HG02763 (cell line): Measurements from ENCODE around the gene ZNF423.
"Not testable (repeated sequence)": the region's sequence is repeated elsewhere in the genome, so short reads cannot be mapped to it uniquely, and the experiment has no call there.

ENCODE experiments used
- ATAC-seq: cut with Tn5 transposase; IDR thresholded peaks from one replicate; pipeline ENCODE4 v1.9.1; 2021; ENCODE audit warnings: mild to moderate bottlenecking, moderate library complexity; ENCODE audit not compliant: unreplicated experiment

The ZNF423 gene

DNA sequence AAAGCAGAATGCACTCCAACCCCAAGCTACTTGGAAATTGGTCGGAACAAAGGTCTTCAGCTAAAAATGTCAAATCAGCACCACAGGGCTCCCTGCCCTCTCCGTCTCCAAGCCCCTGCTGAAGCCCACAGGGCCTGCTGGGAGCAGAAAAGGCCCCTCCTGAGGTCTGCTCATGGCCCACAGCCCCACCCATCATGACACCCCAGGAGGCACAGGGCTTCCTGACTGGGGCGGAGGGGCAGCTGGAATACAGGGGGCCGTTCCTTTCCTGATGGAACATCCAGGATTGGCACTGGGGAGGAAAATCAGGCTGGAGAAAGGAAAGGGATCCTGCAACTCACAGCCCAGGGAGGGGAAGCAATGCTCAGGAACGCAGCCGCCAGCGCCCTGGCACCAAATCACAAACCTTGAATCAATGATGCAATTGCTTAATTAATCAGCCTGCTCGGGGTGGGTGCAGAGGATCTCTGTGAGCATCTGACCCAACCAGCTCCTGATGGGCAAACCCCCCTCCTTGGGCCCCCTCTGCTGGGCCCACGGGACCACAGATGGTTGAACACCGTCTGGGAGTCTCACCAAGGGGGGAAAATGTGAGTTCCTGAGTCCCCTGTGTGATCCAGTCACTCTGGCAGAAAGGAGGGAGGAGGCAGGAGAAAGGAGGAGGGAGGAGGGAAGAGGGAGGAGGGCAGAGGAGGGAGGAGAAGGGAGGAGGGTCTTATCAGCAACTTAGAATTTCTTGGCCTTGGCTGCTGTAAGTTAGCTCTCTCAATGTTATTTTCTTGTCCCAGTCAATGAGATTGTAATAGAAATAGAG lies 155.5 kb downstream of the ZNF423 start:
- ATAC-seq, result no peak

DNA sequence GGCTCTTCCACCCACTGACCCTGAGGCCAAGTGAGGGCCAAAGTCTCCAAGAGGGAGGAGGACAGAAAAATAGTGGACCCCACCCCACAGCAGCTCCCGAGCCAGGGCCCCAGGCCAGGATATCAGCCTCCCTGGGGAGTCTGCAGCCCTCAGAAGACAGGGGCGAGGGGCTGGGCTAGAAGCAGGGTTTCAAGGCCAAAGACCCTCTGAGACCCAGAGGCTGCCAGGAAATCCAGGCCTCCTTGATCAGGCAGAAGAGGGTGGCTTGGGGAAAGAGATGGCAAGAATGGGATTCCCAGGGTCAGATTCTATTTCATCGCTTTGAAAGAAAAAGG lies 156.1 kb downstream of the ZNF423 start:
- no peak for ATAC-seq

DNA sequence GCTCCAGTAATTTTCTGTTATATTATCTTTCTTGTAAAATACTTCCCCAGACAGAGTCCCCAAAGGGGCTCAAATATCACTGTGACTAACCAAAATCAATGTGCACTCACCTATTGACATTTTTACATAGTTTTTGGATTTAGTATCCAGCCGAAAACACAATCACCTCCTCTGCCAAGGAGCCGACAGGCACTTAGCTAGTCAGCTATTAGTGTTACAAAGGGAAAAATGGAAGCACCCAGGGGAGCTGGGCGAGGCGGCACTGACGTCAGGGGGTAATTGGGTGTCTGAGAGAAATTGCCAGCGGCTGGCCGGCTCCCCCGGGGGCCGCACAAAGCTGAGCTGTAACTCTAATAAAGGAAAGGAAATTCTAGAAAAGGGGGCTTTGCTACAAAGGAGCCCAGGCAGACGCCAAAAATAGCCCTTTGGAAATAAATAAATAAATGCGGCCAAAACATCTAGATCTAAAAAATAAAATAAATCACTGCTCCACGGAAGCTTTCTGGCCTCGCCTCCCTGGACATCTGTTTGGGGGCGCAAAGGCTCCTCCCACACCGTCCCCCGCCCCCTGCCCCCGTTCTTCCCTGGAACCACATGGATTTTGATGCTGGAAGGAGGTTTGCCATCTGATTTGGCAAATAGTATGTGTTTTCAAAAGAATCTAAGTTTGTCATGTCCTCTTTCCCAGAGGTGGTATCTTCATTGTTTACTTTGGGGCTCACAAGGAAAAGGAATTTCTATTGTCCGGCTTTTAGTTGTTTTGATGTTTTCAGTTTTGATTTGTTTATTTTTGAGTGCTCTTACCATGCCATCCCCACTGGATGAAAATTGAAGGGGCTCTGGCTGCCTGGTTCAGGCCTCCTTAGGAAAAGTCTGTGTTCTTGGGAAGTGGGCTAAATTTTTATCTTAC lies 156.7 kb downstream of the ZNF423 start:
- no peak for ATAC-seq

DNA sequence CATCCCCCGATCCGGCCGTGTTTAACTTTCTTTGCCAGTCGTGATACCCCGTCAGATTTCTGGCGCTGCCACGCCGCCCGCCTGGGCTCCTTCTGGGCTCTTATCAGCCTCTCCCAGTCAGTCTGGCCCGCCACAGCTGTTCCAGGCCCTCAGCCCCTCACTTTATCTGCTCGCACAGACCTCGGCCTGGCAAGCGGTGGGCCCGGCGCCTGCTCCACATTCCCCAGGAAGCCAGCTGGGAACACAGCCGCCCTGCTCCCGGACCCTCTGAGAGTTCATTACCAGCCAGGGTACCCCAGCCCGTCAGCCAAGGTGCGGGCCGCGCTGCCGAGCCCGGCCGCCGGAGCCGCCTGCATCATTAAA lies 157.5 kb downstream of the ZNF423 start:
- no peak for ATAC-seq

DNA sequence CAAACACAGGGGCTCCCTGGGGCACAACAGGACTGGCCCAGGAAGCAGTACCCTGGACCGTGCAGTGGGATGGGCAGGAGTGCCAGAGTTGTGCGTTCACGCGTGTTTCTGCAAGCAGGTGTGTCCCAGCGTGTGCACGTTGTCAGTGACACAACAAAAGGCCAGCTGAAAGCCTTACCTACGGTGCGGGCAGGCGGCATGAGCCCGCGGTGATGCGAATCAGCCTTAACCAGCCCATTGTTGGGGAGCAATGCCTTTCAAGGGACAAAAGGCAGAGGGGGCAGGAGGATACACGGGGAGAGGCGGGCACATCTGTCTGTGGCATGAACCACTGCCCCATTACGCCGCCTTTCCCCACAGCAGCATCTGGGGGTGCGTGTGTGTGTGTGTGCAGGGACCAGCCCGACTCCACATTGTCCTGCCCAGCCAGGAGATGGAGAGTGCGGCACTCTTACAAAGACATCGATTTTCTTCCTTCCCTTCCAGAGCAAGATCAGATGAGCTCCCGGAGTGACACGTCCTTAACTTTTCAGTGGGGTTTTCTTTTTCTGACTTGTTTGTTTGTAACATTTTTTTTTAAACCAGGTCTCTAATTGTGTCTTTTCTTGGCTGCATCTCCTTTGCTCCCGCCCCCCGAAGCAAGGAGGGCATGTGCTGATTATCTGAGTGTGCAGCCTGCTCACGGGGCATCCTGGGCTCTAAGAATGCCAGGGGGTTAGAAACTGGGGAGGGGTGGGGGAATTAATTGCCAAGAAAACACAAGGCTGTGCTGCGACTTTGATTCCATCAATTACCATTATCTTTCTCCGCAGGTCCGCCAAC lies 158.1 kb downstream of the ZNF423 start:
- no peak for ATAC-seq

DNA sequence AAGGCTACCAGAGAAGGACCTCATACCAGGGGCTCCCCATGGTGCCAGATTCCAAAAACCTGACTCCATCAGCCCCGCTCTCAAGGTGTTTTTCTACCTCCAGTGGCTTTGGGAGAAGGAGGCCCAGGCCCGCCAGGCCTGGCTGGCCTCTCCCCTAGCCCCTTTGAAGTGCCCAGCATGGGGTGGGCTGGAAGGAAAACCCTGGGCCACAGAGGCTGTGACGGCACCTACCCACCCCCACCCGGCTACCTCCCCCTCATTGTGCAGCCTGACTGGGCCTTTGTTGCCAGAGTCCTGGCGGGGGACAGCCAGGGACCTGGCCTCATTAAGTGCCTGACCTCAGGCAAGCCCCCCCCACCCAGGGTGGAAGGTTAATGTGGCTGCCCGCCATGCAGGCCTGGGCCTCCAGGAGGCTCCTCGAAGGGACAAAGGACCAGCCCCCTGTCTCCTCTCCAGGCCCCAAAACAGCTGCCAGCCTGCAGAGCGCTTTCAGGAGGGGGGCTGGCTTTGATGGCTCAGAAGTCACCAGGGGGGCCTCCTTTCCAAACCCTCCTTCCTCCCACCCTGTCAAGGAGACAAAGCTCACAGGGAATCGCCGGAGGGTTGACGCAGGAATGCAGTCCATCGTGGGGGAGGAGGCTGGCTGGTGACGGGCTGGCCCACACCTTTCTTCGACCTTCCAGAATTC lies 159.4 kb downstream of the ZNF423 start:
- ATAC-seq, result no peak

DNA sequence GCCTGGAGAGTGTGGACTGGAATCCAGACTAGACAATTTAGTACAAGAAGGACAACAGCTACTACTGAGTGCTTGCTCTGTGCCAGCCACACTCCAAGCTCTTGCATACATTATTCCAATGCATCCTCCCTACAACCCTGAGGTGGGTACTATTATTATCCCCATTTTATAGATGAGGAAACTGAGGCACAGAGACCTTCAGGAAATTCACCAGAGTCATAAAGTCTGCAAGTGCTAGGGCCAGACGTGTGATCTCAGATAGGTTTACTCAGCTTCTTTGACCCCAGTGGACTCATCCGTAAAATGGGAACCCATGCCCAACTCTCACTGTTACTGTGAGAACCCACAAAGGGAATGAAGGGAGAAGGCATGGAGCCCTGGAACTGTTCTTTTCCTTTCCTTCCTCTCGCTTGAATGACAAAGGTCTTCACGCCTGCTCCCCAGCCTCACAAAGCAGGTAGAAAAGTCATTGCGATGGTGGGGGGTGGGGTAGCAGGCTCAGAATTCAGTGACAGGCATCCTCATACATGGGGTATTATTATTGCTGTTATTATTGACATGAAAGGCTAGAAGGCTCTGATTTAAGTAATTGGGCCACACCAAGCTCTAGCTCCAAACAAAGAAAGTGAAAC lies 160.0 kb downstream of the ZNF423 start:
- no peak for ATAC-seq

DNA sequence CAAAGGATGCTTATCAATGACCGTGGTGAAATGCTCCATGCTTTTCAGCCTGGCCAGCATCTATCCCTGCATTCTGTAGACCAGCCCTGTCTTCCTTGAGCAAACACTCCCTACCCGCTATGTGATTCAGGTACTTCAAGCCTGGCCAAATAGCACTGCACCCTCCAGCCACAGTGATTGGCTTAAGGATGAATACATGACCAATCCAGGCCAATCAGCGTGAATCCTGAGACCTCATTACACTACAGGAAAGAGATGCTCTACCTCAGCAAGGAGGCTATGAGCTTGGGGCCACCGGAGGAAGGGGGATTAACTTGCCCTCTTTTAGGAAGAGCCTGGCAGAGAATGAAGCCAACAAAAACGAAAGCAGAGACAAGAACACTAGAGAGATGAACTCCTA lies 162.5 kb downstream of the ZNF423 start:
- no peak for ATAC-seq

DNA sequence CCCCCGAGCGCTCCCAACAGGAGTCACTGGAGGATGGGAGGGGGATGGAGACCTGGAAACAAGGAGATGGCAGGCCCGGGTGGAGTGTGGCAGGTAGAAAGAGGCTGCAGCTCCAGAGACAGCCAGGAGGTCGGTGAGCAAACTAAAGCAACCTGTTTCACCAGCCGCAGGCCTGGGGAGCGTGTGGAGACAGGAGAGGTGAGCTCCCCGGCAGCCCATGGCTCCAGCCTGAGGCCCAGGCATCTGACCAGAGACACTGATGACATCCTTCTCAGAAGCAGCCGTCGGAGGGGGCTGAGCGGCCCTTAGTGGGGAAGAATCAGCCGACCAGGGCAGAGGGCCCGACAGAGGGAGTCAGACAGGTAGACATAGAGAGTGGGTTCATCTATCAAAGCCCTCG lies 165.1 kb downstream of the ZNF423 start:
- no peak for ATAC-seq

DNA sequence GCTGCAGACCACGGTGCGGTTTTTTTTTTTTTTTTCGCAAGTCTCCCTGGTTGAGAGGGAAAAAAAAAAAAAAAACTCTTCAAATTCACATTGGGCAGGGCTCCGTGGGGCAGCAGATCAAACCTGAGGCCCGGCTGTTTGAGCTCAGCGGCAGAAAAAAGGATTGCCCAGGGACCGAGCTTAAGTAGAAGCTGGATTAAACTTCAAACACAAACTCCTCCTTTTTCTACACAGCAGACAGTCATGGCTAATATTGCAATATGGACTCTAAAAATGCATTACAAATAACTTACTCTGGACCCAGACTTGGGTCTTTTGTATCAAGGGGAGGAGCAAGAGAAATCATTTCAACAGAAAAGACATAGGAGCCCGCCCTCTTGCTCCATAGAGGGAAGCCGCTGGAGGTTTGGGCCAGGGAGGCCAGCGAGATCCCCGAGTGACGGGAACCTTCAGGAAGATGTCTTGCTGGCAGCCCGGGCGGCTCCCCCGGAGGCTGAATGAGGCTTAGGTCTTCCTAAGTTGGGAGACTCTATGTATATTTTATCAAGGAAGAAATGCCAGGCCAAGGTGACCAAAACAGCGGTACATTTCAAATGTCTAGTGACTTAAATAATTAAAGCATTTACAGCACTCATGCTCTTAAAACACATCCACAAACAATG lies 167.7 kb downstream of the ZNF423 start:
- ATAC-seq, result no peak

DNA sequence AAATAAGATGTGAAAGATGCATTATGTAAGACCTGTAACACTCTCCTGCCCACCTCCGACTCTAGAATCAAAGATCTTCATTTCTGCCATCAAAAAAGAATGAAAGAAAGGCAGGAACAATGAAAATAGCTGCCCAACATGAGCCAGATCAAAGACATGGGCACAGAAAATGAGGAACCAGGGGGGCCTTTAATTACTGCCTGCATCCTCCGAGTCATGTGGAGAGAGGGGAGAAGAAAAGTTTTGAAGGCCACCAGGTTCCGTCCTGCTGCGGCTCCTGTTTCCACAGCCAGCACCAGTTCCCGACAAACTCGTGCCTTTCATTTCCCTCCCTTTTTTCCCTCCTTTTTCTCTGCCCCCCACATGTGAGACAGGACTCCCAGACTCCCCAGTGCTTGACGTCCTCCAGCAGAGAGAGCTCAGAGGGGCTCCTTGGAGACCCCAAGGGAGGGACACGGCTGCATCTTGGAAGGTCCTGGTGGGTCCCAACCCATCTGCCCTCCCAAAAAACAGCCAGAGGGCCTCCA lies 168.4 kb downstream of the ZNF423 start:
- ATAC-seq, result no peak

DNA sequence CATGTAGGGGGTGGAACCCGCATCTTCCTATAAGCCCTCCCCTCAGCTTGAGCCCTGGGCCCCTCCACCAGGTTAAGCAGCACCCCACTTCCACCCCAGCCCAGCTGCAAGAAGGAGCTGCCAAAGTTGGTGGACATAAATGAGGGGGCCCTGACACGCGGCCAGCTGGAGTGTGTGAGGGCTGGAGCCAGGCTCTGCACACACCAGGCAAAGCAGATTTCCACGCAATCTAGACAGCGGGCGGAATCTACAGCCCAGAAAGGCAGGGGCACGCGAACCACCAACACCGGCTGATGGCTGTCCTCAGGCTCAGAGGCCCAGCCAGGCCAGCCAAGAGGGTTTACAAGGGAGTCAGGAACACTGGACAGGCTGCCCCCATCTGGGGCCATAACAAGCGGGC lies 171.2 kb downstream of the ZNF423 start:
- no peak for ATAC-seq

DNA sequence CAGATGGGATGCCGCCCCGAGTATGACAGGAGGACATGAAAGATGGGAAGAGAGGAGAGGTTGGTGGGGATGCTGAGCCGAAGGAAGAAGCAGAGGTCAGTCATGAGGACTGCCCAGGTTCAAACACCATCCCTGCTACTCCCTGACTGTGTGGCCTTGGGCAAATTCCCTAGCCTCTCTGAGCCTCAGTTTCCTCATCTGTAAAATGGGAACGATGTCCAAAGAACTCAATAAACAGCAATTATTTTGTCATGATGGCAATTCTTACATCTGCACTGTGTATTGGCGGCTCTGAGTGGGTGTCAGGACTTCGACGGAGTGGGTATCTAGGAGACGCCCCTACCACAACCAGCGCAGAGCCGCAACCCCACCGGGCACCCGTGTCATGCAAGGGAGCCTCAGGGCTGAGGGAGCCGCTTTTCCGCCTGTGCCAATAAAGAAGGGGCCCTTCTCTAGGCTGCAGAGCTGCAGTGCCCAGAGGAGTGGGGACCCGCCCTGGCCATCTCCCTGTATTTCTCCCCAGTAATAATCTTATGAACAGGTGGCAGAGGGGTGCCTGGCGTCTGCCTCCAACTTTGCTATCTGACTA lies 173.2 kb downstream of the ZNF423 start:
- ATAC-seq, result no peak

DNA sequence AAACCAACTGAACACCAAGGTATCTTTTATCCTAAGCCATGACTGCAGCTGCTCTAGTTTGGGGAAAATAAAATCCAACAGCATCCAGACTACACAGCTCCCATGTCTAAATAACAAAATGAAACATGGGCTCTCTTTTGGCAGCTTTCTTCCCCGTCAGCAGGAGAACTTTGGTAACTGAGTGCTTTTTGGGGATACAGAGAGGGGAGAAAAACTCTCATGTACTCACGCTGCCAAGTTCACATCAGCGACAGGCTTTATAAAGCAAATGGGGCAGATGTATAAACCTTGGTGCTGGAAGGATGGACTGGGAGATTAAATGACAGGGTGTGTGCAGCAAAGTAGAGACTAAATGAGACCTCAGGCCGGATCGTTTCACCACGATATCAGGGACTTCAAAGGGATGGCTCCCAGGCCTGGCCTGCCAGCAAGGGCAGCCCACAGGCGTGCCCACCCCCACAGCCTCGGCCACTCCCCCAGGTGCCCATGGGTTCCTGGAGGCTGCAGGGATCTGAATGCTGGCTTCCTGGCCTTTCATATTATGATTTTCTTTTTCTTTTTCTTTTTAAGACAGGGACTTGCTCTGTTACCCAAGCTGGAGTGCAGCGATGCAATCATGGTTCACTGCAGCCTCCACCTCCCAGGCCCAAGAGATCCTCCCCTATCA lies 174.6 kb downstream of the ZNF423 start:
- no peak for ATAC-seq

DNA sequence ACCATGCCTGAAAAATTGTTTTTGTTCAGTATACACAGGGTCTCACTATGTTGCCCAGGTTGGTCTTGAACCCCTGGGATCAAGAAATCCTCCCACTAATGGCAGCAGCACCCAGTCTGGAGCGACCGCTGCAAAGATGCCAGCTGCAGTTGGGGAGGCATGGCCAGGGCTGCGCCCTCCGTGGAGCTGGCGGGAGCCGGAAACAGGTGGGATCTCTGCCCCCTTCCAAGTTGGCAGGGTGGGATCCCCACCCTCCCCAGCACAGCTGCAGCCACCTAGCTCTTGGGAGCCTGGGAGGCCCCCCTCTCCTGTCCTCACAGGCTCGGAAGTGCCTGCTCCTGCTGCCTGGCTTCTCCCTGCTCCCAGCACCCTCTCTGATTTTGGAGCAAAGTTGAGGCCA lies 176.8 kb downstream of the ZNF423 start:
- no peak for ATAC-seq

DNA sequence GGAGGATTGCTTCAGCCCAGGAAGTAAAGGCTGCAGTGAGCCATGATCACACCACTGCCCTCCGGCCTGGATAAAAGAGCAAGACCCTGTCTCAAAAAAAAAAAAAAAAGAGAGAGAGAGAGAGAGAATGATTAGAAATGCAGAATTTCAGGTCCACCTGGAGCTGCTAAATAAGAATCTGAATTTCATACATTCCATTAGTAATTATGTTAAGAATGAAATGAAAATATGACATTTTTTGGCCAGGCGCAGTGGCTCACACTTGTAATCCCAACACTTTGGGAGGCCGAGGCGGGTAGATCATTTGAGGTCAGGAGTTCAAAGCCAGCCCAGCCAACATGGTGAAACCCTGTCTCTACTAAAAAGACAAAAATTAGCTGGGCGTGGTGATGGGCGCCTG lies 178.3 kb downstream of the ZNF423 start:
- ATAC-seq, result not testable (repeated sequence)

DNA sequence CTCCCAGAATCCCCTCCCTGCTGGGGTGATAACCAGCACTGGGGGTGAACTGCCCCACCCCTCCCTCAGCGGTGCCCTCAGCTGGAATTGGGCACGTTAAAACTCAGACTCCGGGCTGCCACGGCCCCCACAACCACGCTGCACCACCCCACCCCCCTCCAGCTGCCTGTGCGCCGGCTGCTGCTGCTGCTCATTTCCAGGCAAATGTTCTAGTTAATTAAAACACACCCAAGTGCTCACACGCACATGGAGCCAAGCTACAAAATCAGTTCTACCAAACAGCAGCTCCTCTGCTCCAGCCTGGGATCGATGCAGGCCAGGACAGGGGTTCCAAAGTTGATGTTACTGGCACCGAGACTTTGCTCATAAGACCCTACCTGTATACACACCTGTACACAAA lies 180.5 kb downstream of the ZNF423 start:
- no peak for ATAC-seq

DNA sequence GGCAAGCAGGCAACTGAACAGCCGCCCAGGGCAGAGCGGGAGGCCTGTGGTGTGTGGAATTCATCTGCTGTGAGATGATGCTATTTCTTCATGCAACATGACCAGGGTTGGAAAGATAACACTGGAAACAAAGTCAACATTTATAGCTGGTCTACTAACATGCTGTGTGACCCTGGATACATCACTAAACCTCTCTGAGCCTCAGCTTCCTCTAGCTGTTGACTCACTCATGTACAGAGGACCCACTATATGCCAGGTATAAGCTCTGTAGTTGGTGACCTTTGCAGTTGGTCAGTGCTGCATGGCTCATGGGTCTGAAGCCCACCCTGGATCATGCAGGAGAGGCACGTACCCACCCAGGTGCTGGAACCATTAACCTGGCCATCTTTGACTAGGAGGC lies 180.9 kb downstream of the ZNF423 start:
- no peak for ATAC-seq
